ENCODE measurements around the gene TCF7L2.

TCF7L2 gene

GRCh38 chr10:112949875-112950507 is at the start of gene TCF7L2:
Gene TCF7L2, plus strand, starts transcription at chr10:112950247. Its CDS starts 510 bp downstream, at chr10:112950757.
- no peaks in the 10 kb centered on the region for H3K9me3 Mint-ChIP-seq

GRCh38 chr10:112902730-112903129 is 47.3 kb upstream of the TCF7L2 start:
- Mint-ChIP-seq H3K4me3 (no peak overlapping the region), H3K4me1 (peaks cover 8% of the 10 kb centered on the region), H3K9me3 (no peaks in the 10 kb centered on the region), H3K36me3 (ENCODE audit: low read depth) (no peaks in the 10 kb centered on the region), H3K27me3 (ENCODE audit: low read depth) (no peaks in the 10 kb centered on the region), H3K27ac (no peak overlapping the region)
- no peak for TF ChIP-seq CTCF (IDR thresholded peaks at IDR 0.05; ENCODE audit: unreplicated experiment in 3 of 3)

More at GRCh38 chr10:112949875-112950507, at the start of gene TCF7L2:
- no peak for TF ChIP-seq CTCF (IDR thresholded peaks at IDR 0.05; ENCODE audit: unreplicated experiment in 3 of 3)
- peaks cover 47% of the 10 kb centered on the region for H3K4me1 Mint-ChIP-seq
- H3K36me3 Mint-ChIP-seq (ENCODE audit: low read depth): peaks cover 4% of the 10 kb centered on the region
- H3K27ac Mint-ChIP-seq: peak within 1 kb of the TSS; percentile 99 to 100 (median 99)
- no peaks in the 10 kb centered on the region for H3K27me3 Mint-ChIP-seq (ENCODE audit: low read depth)
- H3K4me3 Mint-ChIP-seq: peak within 1 kb of the TSS; percentile 96 to 98 (median 97)

- no peak overlapping the region for H3K4me3 Mint-ChIP-seq
- no peak overlapping the region for H3K27ac Mint-ChIP-seq
- no peaks in the 10 kb centered on the region for H3K27me3 Mint-ChIP-seq (ENCODE audit: low read depth)
- no peaks in the 10 kb centered on the region for H3K9me3 Mint-ChIP-seq
- H3K4me1 Mint-ChIP-seq: peaks cover 3% of the 10 kb centered on the region
- no peak for TF ChIP-seq CTCF (IDR thresholded peaks at IDR 0.05; ENCODE audit: unreplicated experiment in 3 of 3)
- no peaks in the 10 kb centered on the region for H3K36me3 Mint-ChIP-seq (ENCODE audit: low read depth)
Measured at GRCh38 chr10:112904000-112904399, 46.0 kb upstream of the TCF7L2 start.

- TF ChIP-seq CTCF (IDR thresholded peaks at IDR 0.05; ENCODE audit: unreplicated experiment in 3 of 3): no peak
- Mint-ChIP-seq H3K4me3 (no peak overlapping the region), H3K4me1 (peaks cover 15% of the 10 kb centered on the region), H3K9me3 (no peaks in the 10 kb centered on the region), H3K27me3 (ENCODE audit: low read depth) (no peaks in the 10 kb centered on the region), H3K36me3 (ENCODE audit: low read depth) (no peaks in the 10 kb centered on the region), H3K27ac (no peak overlapping the region)
Measured at GRCh38 chr10:112906945-112907344, 43.1 kb upstream of the TCF7L2 start.

GRCh38 chr10:112907893-112908292 is 42.2 kb upstream of the TCF7L2 start:
- TF ChIP-seq CTCF (IDR thresholded peaks at IDR 0.05; ENCODE audit: unreplicated experiment in 3 of 3): no peak
- H3K4me3 Mint-ChIP-seq: no peak overlapping the region
- H3K27me3 Mint-ChIP-seq (ENCODE audit: low read depth): no peaks in the 10 kb centered on the region
- no peaks in the 10 kb centered on the region for H3K9me3 Mint-ChIP-seq
- H3K4me1 Mint-ChIP-seq: peaks cover 24% of the 10 kb centered on the region
- H3K36me3 Mint-ChIP-seq (ENCODE audit: low read depth): no peaks in the 10 kb centered on the region
- no peak overlapping the region for H3K27ac Mint-ChIP-seq

GRCh38 chr10:112911206-112911605 is 38.8 kb upstream of the TCF7L2 start:
- no peaks in the 10 kb centered on the region for H3K36me3 Mint-ChIP-seq (ENCODE audit: low read depth)
- no peak for TF ChIP-seq CTCF (IDR thresholded peaks at IDR 0.05; ENCODE audit: unreplicated experiment in 3 of 3)
- peak overlapping the region; percentile 73 to 89 (median 79) for H3K27ac Mint-ChIP-seq
- H3K4me1 Mint-ChIP-seq: peaks cover 33% of the 10 kb centered on the region
- H3K4me3 Mint-ChIP-seq: no peak overlapping the region
- no peaks in the 10 kb centered on the region for H3K9me3 Mint-ChIP-seq
- H3K27me3 Mint-ChIP-seq (ENCODE audit: low read depth): no peaks in the 10 kb centered on the region

All from nephron (organoid).